Measurements from ENCODE around the gene CACNA2D3.

- TF ChIP-seq CTCF (conservative IDR thresholded peaks at IDR 0.05; ENCODE audit: low read length) (no peak), EZH2phosphoT487 (IDR thresholded peaks at IDR 0.05; ENCODE audit: borderline replicate concordance, low read depth, low read length) (no peak)
Measured at GRCh38 chr3:54321520-54321919, 199.2 kb downstream of the CACNA2D3 start.
